HepG2 (cell line): ENCODE results near the gene IL27RA. TPM values are rescaled to one million over a fixed set of nuclear protein-coding genes. Genes with fewer than 3 reads are reported as not detected.

Source experiments
- ATAC-seq: fragments of 200-7000 bp; cut with Tn5 transposase; 3 replicates; pipeline ENCODE4 v1.9.1; 2020; ENCODE audit warnings: mild to moderate bottlenecking, moderate library complexity
- BruUV-seq: library from RNA; stranded (reverse); fragments of 400-500 nt; replicated peaks from 2 replicates; lab custom pipeline; 2021; lab: Mats Ljungman, UMichigan
- CTCF ChIA-PET: fragments of 300-600 bp; formaldehyde crosslinking; extraction: SDS; loops from one replicate; lab custom pipeline; 2021; ENCODE audit warnings: low total read pairs, inconsistent platforms, low intra/inter-chr PET ratio; lab: Yijun Ruan, JAX
- POLR2A ChIA-PET: fragments of 350-600 bp; sonication (Branson Sonifier 250); formaldehyde crosslinking; loops from one replicate; lab custom pipeline; 2020; ENCODE audit warnings: antibody characterized with exemption, inconsistent platforms; lab: Yijun Ruan, JAX
- DNase-seq: peaks from one replicate; pipeline ENCODE4 v3.0.0-alpha.2; 2015; ENCODE audit warnings: low spot score
- FAIRE-seq: peaks from 3 replicates; lab custom pipeline; 2011; peaks lifted over from hg19 to GRCh38; lab: Jason Lieb, UNC
- H2AFZ ChIP-seq: one replicate; pipeline ENCODE4 v1.6.1; 2011; ENCODE audit warnings: low read length, inconsistent platforms
- H3K27ac ChIP-seq: fragments of 300-600 bp; 3 replicates; pipeline ENCODE4 v1.8.0; 2011; ENCODE audit warnings: mixed run types, mild to moderate bottlenecking, mixed read lengths, low read length, inconsistent platforms; ENCODE audit not compliant: insufficient read depth; ENCODE audit errors: extremely low read length
- H3K27me3 ChIP-seq, 2 experiments: fragments of 200-600 bp in 1 of 2; 2 replicates in 1 of 2; 3 replicates in 1 of 2; pipeline versions ENCODE4 v1.6.0 to v1.8.0; 2011; ENCODE audit warnings: low read length in 2 of 2, mild to moderate bottlenecking in 2 of 2, moderate library complexity in 2 of 2, inconsistent platforms in 1 of 2; ENCODE audit not compliant: insufficient read depth in 2 of 2, control insufficient read depth in 1 of 2
- H3K36me3 ChIP-seq, 2 experiments: fragments of 200-600 bp in 1 of 2; replicated peaks in 1 of 2; 2 replicates in 1 of 2; 3 replicates in 1 of 2; pipeline versions ENCODE4 v1.5.1 to v1.8.0; 2011; ENCODE audit warnings: low read length in 2 of 2, inconsistent platforms in 1 of 2; ENCODE audit not compliant: insufficient read depth in 2 of 2, control insufficient read depth in 1 of 2
- H3K4me1 ChIP-seq: 2 replicates; pipeline ENCODE4 v1.5.1; 2012; ENCODE audit warnings: low read length, inconsistent platforms; ENCODE audit not compliant: insufficient read depth
- H3K4me2 ChIP-seq: 2 replicates; pipeline ENCODE4 v1.6.0; 2011; ENCODE audit warnings: low read depth, low read length, inconsistent platforms
- H3K4me3 ChIP-seq, 3 experiments: fragments of 200-600 bp in 1 of 3; sonication (generic), shearing (Covaris generic) in 1 of 3; replicated peaks in 1 of 3; 2 replicates each; pipeline ENCODE4 v1.5.1; 2011 to 2016; ENCODE audit warnings: low read length in 3 of 3, inconsistent platforms in 2 of 3, low read depth in 2 of 3, mild to moderate bottlenecking in 2 of 3, control low read depth in 1 of 3, mixed read lengths in 1 of 3; ENCODE audit not compliant: insufficient read depth in 1 of 3
- H3K79me2 ChIP-seq: one replicate; pipeline ENCODE4 v1.6.1; 2011; ENCODE audit warnings: low read length, inconsistent platforms; ENCODE audit not compliant: insufficient read depth
- H3K9ac ChIP-seq: 2 replicates; pipeline ENCODE4 v1.6.0; 2011; ENCODE audit warnings: mild to moderate bottlenecking, low read depth, low read length, inconsistent platforms; ENCODE audit not compliant: insufficient read depth
- H3K9me3 ChIP-seq: 2 replicates; pipeline ENCODE4 v1.5.1; 2012; ENCODE audit warnings: mild to moderate bottlenecking, low read length
- H4K20me1 ChIP-seq: 2 replicates; pipeline ENCODE4 v1.6.0; 2011; ENCODE audit warnings: inconsistent platforms, mild to moderate bottlenecking, low read length, moderate library complexity; ENCODE audit not compliant: insufficient read depth
- CBX1 ChIP-seq: IDR thresholded peaks from one replicate; pipeline ENCODE4 v1.6.1; 2016; ENCODE audit warnings: antibody characterized with exemption, low read depth
- CENPT ChIP-seq: sonication (generic); formaldehyde crosslinking; IDR thresholded peaks from 2 replicates; pipeline ENCODE4 v1.8.0; 2022; ENCODE audit warnings: low read depth, mild to moderate bottlenecking, moderate library complexity, missing genetic modification reagents
- HOMEZ ChIP-seq: IDR thresholded peaks from 2 replicates; pipeline ENCODE4 v1.6.1; 2016; ENCODE audit warnings: low read depth
- KLF6 ChIP-seq: IDR thresholded peaks from 2 replicates; pipeline ENCODE4 v1.8.0; 2016; ENCODE audit warnings: missing biosample characterization, missing genetic modification reagents
- RBM22 ChIP-seq: fragments of 200-400 bp; formaldehyde crosslinking; optimal IDR thresholded peaks from 2 replicates; pipeline ENCODE3; 2017; ENCODE audit warnings: mild to moderate bottlenecking, low read length, moderate library complexity
- RORA ChIP-seq: sonication (generic); formaldehyde crosslinking; IDR thresholded peaks from 2 replicates; pipeline ENCODE4 v1.5.0; 2020; ENCODE audit warnings: mild to moderate bottlenecking, missing genetic modification reagents, moderate library complexity
- XRCC5 ChIP-seq: fragments of 200-400 bp; formaldehyde crosslinking; optimal IDR thresholded peaks from 2 replicates; pipeline ENCODE3; 2017; ENCODE audit warnings: mild to moderate bottlenecking, low read length
- ZBTB40 ChIP-seq, 2 experiments: fragments of 450-650 bp in 1 of 2; sonication (generic) in 1 of 2; formaldehyde crosslinking in 1 of 2; IDR thresholded peaks; 2 replicates each; pipeline versions ENCODE4 v1.6.1 to v1.8.0; 2016 to 2022; ENCODE audit warnings: antibody characterized with exemption in 1 of 2, mild to moderate bottlenecking in 1 of 2, missing genetic modification reagents in 1 of 2
- ZNF33B ChIP-seq: sonication (generic); formaldehyde crosslinking; IDR thresholded peaks from 2 replicates; pipeline ENCODE4 v1.5.1; 2020; ENCODE audit warnings: mild to moderate bottlenecking, missing genetic modification reagents
- ZNF577 ChIP-seq: sonication (generic); formaldehyde crosslinking; IDR thresholded peaks from 2 replicates; pipeline ENCODE4 v1.4.0; 2020; ENCODE audit warnings: mild to moderate bottlenecking, low read depth, missing genetic modification reagents, borderline replicate concordance
- WGBS: methylation state at CpG from one replicate; pipeline ENCODE4 v1.1.6; 2017; ENCODE audit warnings: low lambda C conversion rate; 5-methylcytosine and 5-hydroxymethylcytosine counted together
- in situ Hi-C: cut with HindIII; loops from 2 replicates; pipeline ENCODE4 v1.10.0; 2017; ENCODE audit warnings: low pct_unique_long_range_greater_than_20kb; ENCODE audit not compliant: extremely low pct_ligation_motif_present
- intact Hi-C: fragments of 100-400 bp; cut with micrococcal nuclease; formaldehyde crosslinking; loops from one replicate; pipeline ENCODE4 v1.10.0; 2022; ENCODE audit not compliant: unreplicated experiment
- polyA plus RNA-seq, 8 experiments: library from polyadenylated mRNA; depleted of rRNA in 3 of 8; stranded (reverse) in 7 of 8; unstranded in 1 of 8; fragments of >200 nt; fragmentation: Illumina TruSeq in 4 of 8; extraction: Trizol in 4 of 8; gene quantifications; 2 replicates each; pipeline versions ENCODE4 v1.2.1 to v1.2.3, GENCODE V29; 2011 to 2016; ENCODE audit warnings: low read depth in 4 of 8, missing spikeins in 1 of 8, mixed read lengths in 1 of 8; ENCODE audit not compliant: insufficient read depth in 1 of 8
- total RNA-seq, 5 experiments: library from RNA; depleted of rRNA; stranded (reverse); fragments of >200 nt; fragmentation: Illumina TruSeq; extraction: Trizol; gene quantifications; 2 replicates each; pipeline ENCODE4 v1.2.3, GENCODE V29; 2016; ENCODE audit warnings: low read depth in 1 of 5
- TF ChIP-seq, protein P1 (sequence below): IDR thresholded peaks from 2 replicates; pipeline ENCODE4 v1.4.0; 2020; ENCODE audit warnings: mild to moderate bottlenecking, missing genetic modification reagents

The IL27RA gene
- total and polyA plus RNA-seq, 2 of the 13 experiments (the other 11 are each of a cell fraction or from before 2014, with no cell fraction given) = 3.5 to 8.1 TPM

DNA sequence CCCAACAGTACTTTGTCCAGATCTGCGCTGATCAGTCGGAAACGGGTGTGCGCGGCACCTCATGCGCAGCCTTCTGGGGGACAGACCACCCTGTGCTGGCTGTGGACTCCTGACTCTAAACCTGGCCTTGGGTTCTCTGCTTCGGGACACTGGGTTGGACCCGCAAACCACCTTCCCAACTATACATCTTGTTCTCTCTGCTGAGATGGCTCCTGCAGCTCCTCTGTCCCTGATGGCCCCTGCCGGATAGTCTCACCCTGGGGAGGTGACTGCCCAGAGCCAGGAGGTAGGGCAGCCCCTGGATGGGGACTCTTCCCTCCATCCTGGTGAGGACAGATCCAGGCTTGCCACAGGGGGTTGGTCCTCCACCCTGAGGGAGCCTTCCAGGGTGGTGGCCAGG is 48.8 kb upstream of the IL27RA start:
- no peak for TF ChIP-seq ZBTB40 (IDR thresholded peaks at IDR 0.05)
- TF ChIP-seq ZBTB40 (CRISPR knock-in tag; IDR thresholded peaks at IDR 0.05) = no peak
- TF ChIP-seq XRCC5 = no peak
- TF ChIP-seq HOMEZ (CRISPR knock-in tag) = no peak
- no peak for TF ChIP-seq CBX1
- TF ChIP-seq KLF6 (CRISPR knock-in tag) = no peak
- TF ChIP-seq, protein P1, sequence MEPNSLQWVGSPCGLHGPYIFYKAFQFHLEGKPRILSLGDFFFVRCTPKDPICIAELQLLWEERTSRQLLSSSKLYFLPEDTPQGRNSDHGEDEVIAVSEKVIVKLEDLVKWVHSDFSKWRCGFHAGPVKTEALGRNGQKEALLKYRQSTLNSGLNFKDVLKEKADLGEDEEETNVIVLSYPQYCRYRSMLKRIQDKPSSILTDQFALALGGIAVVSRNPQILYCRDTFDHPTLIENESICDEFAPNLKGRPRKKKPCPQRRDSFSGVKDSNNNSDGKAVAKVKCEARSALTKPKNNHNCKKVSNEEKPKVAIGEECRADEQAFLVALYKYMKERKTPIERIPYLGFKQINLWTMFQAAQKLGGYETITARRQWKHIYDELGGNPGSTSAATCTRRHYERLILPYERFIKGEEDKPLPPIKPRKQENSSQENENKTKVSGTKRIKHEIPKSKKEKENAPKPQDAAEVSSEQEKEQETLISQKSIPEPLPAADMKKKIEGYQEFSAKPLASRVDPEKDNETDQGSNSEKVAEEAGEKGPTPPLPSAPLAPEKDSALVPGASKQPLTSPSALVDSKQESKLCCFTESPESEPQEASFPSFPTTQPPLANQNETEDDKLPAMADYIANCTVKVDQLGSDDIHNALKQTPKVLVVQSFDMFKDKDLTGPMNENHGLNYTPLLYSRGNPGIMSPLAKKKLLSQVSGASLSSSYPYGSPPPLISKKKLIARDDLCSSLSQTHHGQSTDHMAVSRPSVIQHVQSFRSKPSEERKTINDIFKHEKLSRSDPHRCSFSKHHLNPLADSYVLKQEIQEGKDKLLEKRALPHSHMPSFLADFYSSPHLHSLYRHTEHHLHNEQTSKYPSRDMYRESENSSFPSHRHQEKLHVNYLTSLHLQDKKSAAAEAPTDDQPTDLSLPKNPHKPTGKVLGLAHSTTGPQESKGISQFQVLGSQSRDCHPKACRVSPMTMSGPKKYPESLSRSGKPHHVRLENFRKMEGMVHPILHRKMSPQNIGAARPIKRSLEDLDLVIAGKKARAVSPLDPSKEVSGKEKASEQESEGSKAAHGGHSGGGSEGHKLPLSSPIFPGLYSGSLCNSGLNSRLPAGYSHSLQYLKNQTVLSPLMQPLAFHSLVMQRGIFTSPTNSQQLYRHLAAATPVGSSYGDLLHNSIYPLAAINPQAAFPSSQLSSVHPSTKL (CRISPR knock-in tag) = no peak
- TF ChIP-seq RORA = no peak
- TF ChIP-seq CENPT (CRISPR knock-in tag) = no peak
- TF ChIP-seq ZNF33B (CRISPR knock-in tag) = no peak
- TF ChIP-seq RBM22 = no peak
- no peak for TF ChIP-seq ZNF577
- no peak for FAIRE-seq
- no TSS peak for BruUV-seq
- H3K36me3 ChIP-seq = peaks cover 5 to 12% of the 10 kb centered on the region in 2 experiments; a peak in 3 of 5 replicates
- H3K4me3 ChIP-seq = no peak overlapping the region
- DNase-seq = no peak
- ChIA-PET POLR2A (no interaction called here), CTCF (no interaction called here)
- intact Hi-C loops = no loop called here
- no peaks in the 10 kb centered on the region for H3K79me2 ChIP-seq
- no peaks in the 10 kb centered on the region for H3K27me3 ChIP-seq
- H2AFZ ChIP-seq = no peak overlapping the region
- H3K27ac ChIP-seq = no peak overlapping the region
- peaks cover 22% of the 10 kb centered on the region for H3K4me1 ChIP-seq
- H3K4me2 ChIP-seq = no peak overlapping the region
- no peak for ATAC-seq
- H4K20me1 ChIP-seq = no peaks in the 10 kb centered on the region
- H3K9ac ChIP-seq = no peak overlapping the region
- H3K9me3 ChIP-seq = no peaks in the 10 kb centered on the region
- WGBS = 91% methylated on average over 6 of the region's 9 CpGs
- in situ Hi-C loops = no loop called here
